ENCODE data around the gene STN1. TPM values are rescaled to one million over a fixed set of nuclear protein-coding genes. Genes with fewer than 3 reads are reported as not detected.

STN1 gene
- total and polyA plus RNA-seq, 5 donors from 2014 or later, result 44.1 to 122 (median 106) TPM

- no peaks in the 10 kb centered on the region for H3K36me3 Mint-ChIP-seq
- no peak for DNase-seq
- no peaks in the 10 kb centered on the region for H3K9me3 Mint-ChIP-seq
- Histone ChIP-seq H3K36me3 (ENCODE audit: control insufficient read depth, insufficient read depth, low read length) (no peaks in the 10 kb centered on the region), H3K4me1 (ENCODE audit: control insufficient read depth, insufficient read depth, low read length, poor library complexity, severe bottlenecking) (no peaks in the 10 kb centered on the region), H3K27ac (ENCODE audit: insufficient read depth, low read length, poor library complexity, severe bottlenecking) (no peak overlapping the region), H3K27me3 (ENCODE audit: control insufficient read depth, insufficient read depth, low read length) (no peaks in the 10 kb centered on the region), H3K4me3 (ENCODE audit: low read depth, low read length) (no peak overlapping the region), H3K9me3 (ENCODE audit: control insufficient read depth in 2 of 2, low read length in 2 of 2) (no peaks in the 10 kb centered on the region)
- no peak overlapping the region for H3K27ac Mint-ChIP-seq
- no peak for ATAC-seq (ENCODE audit: low read depth in 2 of 2)
- peaks cover 4% of the 10 kb centered on the region for H3K27me3 Mint-ChIP-seq
- H3K4me1 Mint-ChIP-seq, result peaks cover 0 to 3% (median 0%) of the 10 kb centered on the region in 4 donors
- H3K4me3 Mint-ChIP-seq, result no peak overlapping the region
Observed at GRCh38 chr10:103928784-103929183, 10.8 kb upstream of the STN1 start.

- ATAC-seq (ENCODE audit: low read depth in 2 of 2), result no peak
- H3K36me3 Mint-ChIP-seq, result no peaks in the 10 kb centered on the region
- H3K4me1 Mint-ChIP-seq, result peaks cover 0 to 3% (median 0%) of the 10 kb centered on the region in 4 donors
- Histone ChIP-seq H3K36me3 (ENCODE audit: control insufficient read depth, insufficient read depth, low read length) (no peaks in the 10 kb centered on the region), H3K27me3 (ENCODE audit: control insufficient read depth, insufficient read depth, low read length) (no peaks in the 10 kb centered on the region), H3K9me3 (ENCODE audit: control insufficient read depth in 2 of 2, low read length in 2 of 2) (no peaks in the 10 kb centered on the region), H3K4me1 (ENCODE audit: control insufficient read depth, insufficient read depth, low read length, poor library complexity, severe bottlenecking) (no peaks in the 10 kb centered on the region), H3K4me3 (ENCODE audit: low read depth, low read length) (no peak overlapping the region), H3K27ac (ENCODE audit: insufficient read depth, low read length, poor library complexity, severe bottlenecking) (no peak overlapping the region)
- H3K27me3 Mint-ChIP-seq, result no peaks in the 10 kb centered on the region
- no peaks in the 10 kb centered on the region for H3K9me3 Mint-ChIP-seq
- H3K4me3 Mint-ChIP-seq, result no peak overlapping the region
- no peak overlapping the region for H3K27ac Mint-ChIP-seq
- no peak for DNase-seq
Observed at GRCh38 chr10:103926722-103927319, 8.8 kb upstream of the STN1 start.

- Mint-ChIP-seq H3K36me3 (no peaks in the 10 kb centered on the region), H3K27ac (no peak overlapping the region), H3K4me3 (no peak overlapping the region), H3K4me1 (peaks cover 0 to 3% (median 0%) of the 10 kb centered on the region in 4 donors), H3K9me3 (no peaks in the 10 kb centered on the region), H3K27me3 (no peaks in the 10 kb centered on the region)
- no peaks in the 10 kb centered on the region for H3K27me3 ChIP-seq (ENCODE audit: control insufficient read depth, insufficient read depth, low read length)
- H3K4me3 ChIP-seq (ENCODE audit: low read depth, low read length), result no peak overlapping the region
- no peaks in the 10 kb centered on the region for H3K9me3 ChIP-seq (ENCODE audit: control insufficient read depth in 2 of 2, low read length in 2 of 2)
- no peaks in the 10 kb centered on the region for H3K36me3 ChIP-seq (ENCODE audit: control insufficient read depth, insufficient read depth, low read length)
- ATAC-seq (ENCODE audit: low read depth in 2 of 2), result no peak
- no peak for DNase-seq
- no peak overlapping the region for H3K27ac ChIP-seq (ENCODE audit: insufficient read depth, low read length, poor library complexity, severe bottlenecking)
- H3K4me1 ChIP-seq (ENCODE audit: control insufficient read depth, insufficient read depth, low read length, poor library complexity, severe bottlenecking), result no peaks in the 10 kb centered on the region
Observed at GRCh38 chr10:103925591-103925990, 7.6 kb upstream of the STN1 start.

GRCh38 chr10:103923502-103923901 lies 5.5 kb upstream of the STN1 start:
- DNase-seq (no peak), ATAC-seq (ENCODE audit: low read depth in 2 of 2) (no peak)
- H3K27me3 Mint-ChIP-seq, result no peaks in the 10 kb centered on the region
- H3K36me3 Mint-ChIP-seq, result no peaks in the 10 kb centered on the region
- H3K27ac Mint-ChIP-seq, result no peak overlapping the region
- H3K4me3 Mint-ChIP-seq, result no peak overlapping the region
- H3K36me3 ChIP-seq (ENCODE audit: control insufficient read depth, insufficient read depth, low read length), result no peaks in the 10 kb centered on the region
- peaks cover 0 to 14% (median 6%) of the 10 kb centered on the region in 4 donors for H3K4me1 Mint-ChIP-seq
- no peaks in the 10 kb centered on the region for H3K9me3 ChIP-seq (ENCODE audit: control insufficient read depth in 2 of 2, low read length in 2 of 2)
- no peak overlapping the region for H3K4me3 ChIP-seq (ENCODE audit: low read depth, low read length)
- H3K9me3 Mint-ChIP-seq, result no peaks in the 10 kb centered on the region
- peaks cover 5% of the 10 kb centered on the region for H3K4me1 ChIP-seq (ENCODE audit: control insufficient read depth, insufficient read depth, low read length, poor library complexity, severe bottlenecking)
- H3K27ac ChIP-seq (ENCODE audit: insufficient read depth, low read length, poor library complexity, severe bottlenecking), result no peak overlapping the region
- no peaks in the 10 kb centered on the region for H3K27me3 ChIP-seq (ENCODE audit: control insufficient read depth, insufficient read depth, low read length)

- Histone ChIP-seq H3K9me3 (ENCODE audit: control insufficient read depth in 2 of 2, low read length in 2 of 2) (no peaks in the 10 kb centered on the region), H3K4me1 (ENCODE audit: control insufficient read depth, insufficient read depth, low read length, poor library complexity, severe bottlenecking) (peaks cover 8% of the 10 kb centered on the region), H3K36me3 (ENCODE audit: control insufficient read depth, insufficient read depth, low read length) (no peaks in the 10 kb centered on the region), H3K27me3 (ENCODE audit: control insufficient read depth, insufficient read depth, low read length) (no peaks in the 10 kb centered on the region), H3K4me3 (ENCODE audit: low read depth, low read length) (no peak overlapping the region), H3K27ac (ENCODE audit: insufficient read depth, low read length, poor library complexity, severe bottlenecking) (no peak overlapping the region)
- H3K9me3 Mint-ChIP-seq, result no peaks in the 10 kb centered on the region
- ATAC-seq (ENCODE audit: low read depth in 2 of 2) (no peak), DNase-seq (no peak)
- peaks cover under 1% of the 10 kb centered on the region for H3K36me3 Mint-ChIP-seq
- no peaks in the 10 kb centered on the region for H3K27me3 Mint-ChIP-seq
- no peak overlapping the region for H3K4me3 Mint-ChIP-seq
- H3K4me1 Mint-ChIP-seq, result peaks cover 0 to 17% (median 8%) of the 10 kb centered on the region in 4 donors
- H3K27ac Mint-ChIP-seq, result no peak overlapping the region
Observed at GRCh38 chr10:103922659-103923058, 4.7 kb upstream of the STN1 start.

- no peaks in the 10 kb centered on the region for H3K9me3 ChIP-seq (ENCODE audit: control insufficient read depth in 2 of 2, low read length in 2 of 2)
- H3K27ac ChIP-seq (ENCODE audit: insufficient read depth, low read length, poor library complexity, severe bottlenecking), result no peak overlapping the region
- peaks cover 3% of the 10 kb centered on the region for H3K36me3 Mint-ChIP-seq
- no peak overlapping the region for H3K4me3 Mint-ChIP-seq
- peaks cover 17% of the 10 kb centered on the region for H3K4me1 ChIP-seq (ENCODE audit: control insufficient read depth, insufficient read depth, low read length, poor library complexity, severe bottlenecking)
- no peak overlapping the region for H3K4me3 ChIP-seq (ENCODE audit: low read depth, low read length)
- no peaks in the 10 kb centered on the region for H3K27me3 ChIP-seq (ENCODE audit: control insufficient read depth, insufficient read depth, low read length)
- no peaks in the 10 kb centered on the region for H3K36me3 ChIP-seq (ENCODE audit: control insufficient read depth, insufficient read depth, low read length)
- no peaks in the 10 kb centered on the region for H3K27me3 Mint-ChIP-seq
- no peak overlapping the region for H3K27ac Mint-ChIP-seq
- no peaks in the 10 kb centered on the region for H3K9me3 Mint-ChIP-seq
- ATAC-seq (ENCODE audit: low read depth in 2 of 2) (no peak), DNase-seq (peak in 2 of 3 donors; percentile 30 to 76)
- H3K4me1 Mint-ChIP-seq, result peaks cover 0 to 19% (median 8%) of the 10 kb centered on the region in 4 donors
Observed at GRCh38 chr10:103921750-103922195, 3.8 kb upstream of the STN1 start.

GRCh38 chr10:103921248-103921647 lies 3.3 kb upstream of the STN1 start:
- DNase-seq, result no peak
- no peaks in the 10 kb centered on the region for H3K36me3 ChIP-seq (ENCODE audit: control insufficient read depth, insufficient read depth, low read length)
- H3K9me3 ChIP-seq (ENCODE audit: control insufficient read depth in 2 of 2, low read length in 2 of 2), result no peaks in the 10 kb centered on the region
- H3K27ac ChIP-seq (ENCODE audit: insufficient read depth, low read length, poor library complexity, severe bottlenecking), result no peak overlapping the region
- H3K36me3 Mint-ChIP-seq, result peaks cover 3% of the 10 kb centered on the region
- H3K4me1 ChIP-seq (ENCODE audit: control insufficient read depth, insufficient read depth, low read length, poor library complexity, severe bottlenecking), result peaks cover 21% of the 10 kb centered on the region
- no peak overlapping the region for H3K27ac Mint-ChIP-seq
- no peaks in the 10 kb centered on the region for H3K27me3 ChIP-seq (ENCODE audit: control insufficient read depth, insufficient read depth, low read length)
- H3K4me3 ChIP-seq (ENCODE audit: low read depth, low read length), result no peak overlapping the region
- ATAC-seq (ENCODE audit: low read depth in 2 of 2), result no peak
- H3K9me3 Mint-ChIP-seq, result no peaks in the 10 kb centered on the region
- H3K4me1 Mint-ChIP-seq, result peaks cover 0 to 20% (median 9%) of the 10 kb centered on the region in 4 donors
- H3K27me3 Mint-ChIP-seq, result no peaks in the 10 kb centered on the region
- no peak overlapping the region for H3K4me3 Mint-ChIP-seq

GRCh38 chr10:103919648-103920025 lies 1.7 kb upstream of the STN1 start:
- peak in 1 of 3 donors; percentile 33 for DNase-seq
- no peaks in the 10 kb centered on the region for H3K9me3 Mint-ChIP-seq
- peak overlapping the region in 2 of 4 donors; percentile 24 to 99 for H3K4me3 Mint-ChIP-seq
- H3K36me3 Mint-ChIP-seq, result peaks cover 9% of the 10 kb centered on the region
- Histone ChIP-seq H3K27me3 (ENCODE audit: control insufficient read depth, insufficient read depth, low read length) (no peaks in the 10 kb centered on the region), H3K27ac (ENCODE audit: insufficient read depth, low read length, poor library complexity, severe bottlenecking) (no peak overlapping the region), H3K36me3 (ENCODE audit: control insufficient read depth, insufficient read depth, low read length) (no peaks in the 10 kb centered on the region), H3K4me1 (ENCODE audit: control insufficient read depth, insufficient read depth, low read length, poor library complexity, severe bottlenecking) (peaks cover 37% of the 10 kb centered on the region), H3K4me3 (ENCODE audit: low read depth, low read length) (no peak overlapping the region), H3K9me3 (ENCODE audit: control insufficient read depth in 2 of 2, low read length in 2 of 2) (peaks cover 0 to 7% of the 10 kb centered on the region in 2 experiments)
- no peaks in the 10 kb centered on the region for H3K27me3 Mint-ChIP-seq
- H3K27ac Mint-ChIP-seq, result no peak overlapping the region
- peaks cover 0 to 36% (median 14%) of the 10 kb centered on the region in 4 donors for H3K4me1 Mint-ChIP-seq
- no peak for ATAC-seq (ENCODE audit: low read depth in 2 of 2)
